GM21381 (cell line): ENCODE data around the gene CTIF.

Experiments
- ATAC-seq: cut with Tn5 transposase; IDR thresholded peaks from one replicate; pipeline ENCODE4 v1.9.1; 2021; ENCODE audit warnings: mild to moderate bottlenecking, moderate library complexity; ENCODE audit not compliant: unreplicated experiment

Gene CTIF

DNA sequence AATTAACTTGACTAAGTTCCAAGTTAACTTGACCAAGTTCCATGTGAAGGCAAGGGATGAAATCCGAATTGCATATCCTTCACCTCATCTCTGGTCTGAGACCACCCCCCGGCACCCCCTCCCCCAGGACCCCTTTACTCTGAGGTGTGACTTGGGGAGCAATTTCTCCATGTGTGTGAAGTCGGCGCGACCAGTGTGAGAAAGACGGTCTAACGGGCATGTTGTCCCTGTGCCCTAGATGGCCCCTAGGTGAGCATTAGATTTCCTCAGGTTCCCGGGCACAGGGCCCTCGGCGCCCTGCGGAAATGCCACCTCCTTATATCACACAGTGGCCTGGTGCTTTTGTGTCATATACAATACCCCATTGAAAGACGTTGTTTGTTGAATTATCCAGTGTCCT lies 137.1 kb downstream of the CTIF start:
- ATAC-seq, result no peak

DNA sequence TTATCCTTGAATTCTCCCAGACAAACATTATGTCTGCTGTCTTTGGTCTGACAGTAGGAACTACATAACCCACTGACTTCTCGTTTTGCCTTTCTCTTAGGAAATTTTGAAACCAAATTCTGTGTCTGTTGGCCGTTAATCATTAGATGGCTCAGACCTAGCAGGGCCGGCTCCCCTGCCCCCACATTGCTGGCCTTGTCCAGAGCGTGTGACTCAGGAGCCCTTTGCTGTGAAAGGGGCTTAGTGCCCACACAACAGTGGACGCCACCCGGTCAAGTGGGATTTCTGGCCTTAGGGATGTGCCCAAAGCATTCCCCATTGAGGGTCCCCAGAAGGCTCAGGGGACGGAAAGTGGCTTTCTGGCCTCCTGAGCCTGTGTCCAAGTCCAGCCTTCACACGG lies 137.5 kb downstream of the CTIF start:
- ATAC-seq, result no peak

DNA sequence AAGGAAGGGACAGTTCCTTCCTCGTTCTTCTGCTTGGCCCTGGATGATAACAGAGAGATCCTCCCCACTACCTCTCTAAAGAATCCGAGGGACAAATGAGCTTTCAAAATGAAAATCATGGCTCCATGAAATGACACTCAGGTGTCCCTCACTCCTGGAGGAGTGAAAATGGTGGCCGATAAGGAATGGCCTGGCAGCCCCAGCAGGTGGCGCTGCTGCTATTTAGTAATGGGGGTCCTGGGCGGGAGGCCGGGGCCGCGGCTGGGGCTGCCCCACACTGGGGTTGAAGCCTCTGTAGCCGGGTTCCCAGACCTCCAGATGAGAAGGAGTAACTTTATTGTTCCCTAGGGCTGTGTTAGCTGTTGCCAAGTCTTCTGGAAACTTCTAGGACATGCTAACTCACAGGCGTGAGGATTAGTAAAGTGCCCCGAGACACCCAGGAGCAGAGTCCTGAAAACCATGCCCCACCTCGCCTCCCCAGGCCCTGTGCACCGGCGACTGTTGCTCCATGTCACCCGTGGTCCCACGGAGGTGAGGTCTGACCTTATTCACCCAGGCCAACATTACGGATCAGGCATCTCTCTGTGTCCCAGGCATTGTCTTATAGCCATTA lies 138.0 kb downstream of the CTIF start:
- ATAC-seq, result no peak

DNA sequence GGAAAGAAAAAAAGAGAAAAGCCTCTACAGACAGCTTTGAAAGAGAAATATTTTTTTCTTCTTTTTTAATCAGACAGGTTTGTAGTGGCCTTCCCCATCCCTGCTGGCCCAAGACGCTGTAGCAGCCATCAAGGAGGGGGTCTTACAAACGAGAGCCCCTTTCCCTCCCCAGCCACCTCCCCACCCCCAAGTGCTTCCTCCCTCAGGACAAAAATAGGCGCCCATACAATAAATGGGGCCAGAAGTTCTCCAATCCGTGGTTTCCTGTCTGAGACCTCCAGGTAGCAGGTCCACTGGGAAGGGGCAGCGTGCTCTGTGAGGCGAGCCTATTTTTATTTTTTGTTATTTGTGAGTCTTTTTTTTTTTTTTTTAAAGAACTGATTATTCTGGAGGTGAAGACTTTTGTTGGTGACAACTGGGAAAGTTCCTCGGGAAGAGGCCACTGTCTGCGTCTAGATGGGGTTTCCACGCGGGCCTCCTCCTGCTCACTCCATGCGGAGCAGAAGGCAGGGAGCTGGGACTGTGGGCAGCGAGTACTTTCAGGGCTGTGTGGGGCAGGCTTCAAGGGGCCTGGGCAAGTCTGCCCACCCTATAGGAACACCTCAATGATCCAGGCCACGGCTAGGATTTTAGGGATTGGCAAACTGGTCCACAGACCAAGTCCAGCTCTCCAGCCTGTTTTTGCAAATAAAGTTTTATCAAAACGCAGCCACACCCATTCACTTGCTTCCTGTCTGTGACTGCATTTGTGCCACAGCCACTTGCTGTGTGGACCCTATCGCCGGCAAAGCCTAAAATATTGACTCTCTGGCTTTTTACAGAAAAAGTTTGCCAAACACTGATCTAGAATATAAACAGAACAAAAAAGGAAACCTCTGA lies 139.6 kb downstream of the CTIF start:
- ATAC-seq, result no peak

DNA sequence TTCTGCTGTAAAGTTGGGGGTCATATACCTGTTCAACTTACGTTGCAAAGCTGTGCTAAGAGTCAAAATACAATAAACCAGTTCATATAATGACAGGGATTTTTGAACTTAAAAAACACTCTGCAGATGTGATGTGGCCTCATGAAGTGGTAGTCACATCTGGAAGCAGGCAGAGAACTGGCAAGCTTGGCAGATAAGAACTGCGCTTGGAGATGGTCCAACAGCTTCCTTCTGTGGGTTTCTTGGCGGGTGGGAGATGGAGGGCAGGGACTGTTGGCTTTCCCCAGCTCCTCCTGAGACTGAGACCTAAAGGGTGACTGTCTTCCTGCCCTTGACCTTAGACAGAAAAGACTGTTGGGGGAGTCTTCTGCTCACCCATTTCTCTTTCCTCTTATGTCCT lies 140.4 kb downstream of the CTIF start:
- ATAC-seq, result no peak

DNA sequence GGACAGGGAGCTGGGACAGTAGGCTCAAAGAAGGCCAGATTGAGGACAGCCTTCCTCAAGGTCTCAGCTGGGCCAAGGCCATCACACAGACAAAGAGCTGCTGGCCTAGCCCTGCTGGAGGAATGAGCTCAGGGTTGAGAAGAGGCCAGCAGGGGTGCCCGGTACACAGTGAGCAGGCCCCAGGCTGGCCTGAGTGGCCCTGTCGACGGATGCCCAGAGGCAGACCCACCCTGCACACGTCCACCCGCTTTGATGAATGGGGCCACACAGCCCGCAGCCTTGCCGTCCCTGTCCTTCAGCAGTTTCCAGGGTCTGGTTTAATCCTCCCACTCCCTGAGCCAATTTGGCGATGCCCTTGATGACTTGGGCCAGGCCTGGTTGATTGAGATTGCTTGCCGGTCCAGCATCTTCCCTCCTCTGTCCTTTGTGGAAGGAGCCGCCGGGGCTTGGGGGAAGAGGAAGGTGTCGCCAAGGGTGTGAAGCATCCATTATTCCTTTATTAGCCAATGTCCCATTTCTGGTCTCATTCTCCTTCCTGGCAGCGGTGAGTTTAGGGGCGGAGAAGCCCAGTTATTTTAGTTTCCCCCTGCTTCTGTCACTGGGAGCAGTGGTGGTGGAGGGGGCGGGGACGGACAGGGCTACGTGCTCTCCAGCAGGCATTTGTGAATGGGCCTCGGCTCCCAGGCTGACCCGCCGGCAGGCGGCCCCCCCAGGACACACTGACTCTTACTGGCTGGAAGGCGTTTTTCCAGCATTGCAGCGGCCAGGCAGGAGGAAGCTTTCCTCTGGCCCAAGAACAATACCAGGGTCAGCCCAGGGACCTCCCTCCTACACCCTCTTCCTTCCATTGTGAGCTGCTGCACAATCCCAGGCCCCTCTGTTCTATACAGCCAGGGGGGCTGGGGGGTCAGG lies 141.8 kb downstream of the CTIF start:
- no peak for ATAC-seq

DNA sequence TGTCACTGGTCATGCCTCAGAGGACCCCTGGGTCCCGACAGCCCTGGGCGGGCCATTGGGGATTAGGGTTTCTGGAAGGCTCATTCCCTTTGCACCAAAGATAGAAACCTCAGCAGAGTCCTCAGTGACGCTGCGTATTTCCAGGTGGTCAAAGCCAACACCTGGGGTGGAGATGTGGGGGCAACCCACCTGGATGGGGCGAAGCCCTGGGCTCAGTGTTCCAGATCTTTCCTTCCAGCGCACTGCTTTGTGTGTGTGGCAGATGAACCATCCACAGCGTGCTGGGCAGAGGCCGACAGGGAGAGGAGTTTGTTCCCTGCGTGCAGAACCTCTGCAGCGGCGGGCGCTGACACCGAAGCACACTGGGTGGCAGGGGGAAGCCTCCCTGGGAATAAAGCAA lies 143.9 kb downstream of the CTIF start:
- ATAC-seq, result no peak

DNA sequence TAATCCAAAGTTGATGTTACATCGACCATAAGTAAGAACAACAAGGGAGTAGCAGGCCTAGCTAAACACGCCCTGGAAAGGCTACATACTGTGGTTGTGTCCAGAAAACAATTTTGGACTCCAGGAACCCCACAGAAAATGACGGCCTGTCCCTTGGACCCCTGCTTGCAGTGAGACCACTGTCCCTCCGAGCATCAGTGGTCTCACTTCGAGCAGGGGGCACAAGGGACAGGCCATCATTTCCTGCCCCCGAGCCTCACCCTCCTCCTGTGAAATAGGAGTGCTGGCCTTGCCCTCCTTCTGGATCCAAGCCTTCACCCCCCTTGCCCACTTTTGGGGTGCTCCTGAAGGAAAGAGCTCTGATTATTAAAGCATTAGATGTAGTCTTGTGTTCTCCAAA lies 144.4 kb downstream of the CTIF start:
- ATAC-seq, result no peak

DNA sequence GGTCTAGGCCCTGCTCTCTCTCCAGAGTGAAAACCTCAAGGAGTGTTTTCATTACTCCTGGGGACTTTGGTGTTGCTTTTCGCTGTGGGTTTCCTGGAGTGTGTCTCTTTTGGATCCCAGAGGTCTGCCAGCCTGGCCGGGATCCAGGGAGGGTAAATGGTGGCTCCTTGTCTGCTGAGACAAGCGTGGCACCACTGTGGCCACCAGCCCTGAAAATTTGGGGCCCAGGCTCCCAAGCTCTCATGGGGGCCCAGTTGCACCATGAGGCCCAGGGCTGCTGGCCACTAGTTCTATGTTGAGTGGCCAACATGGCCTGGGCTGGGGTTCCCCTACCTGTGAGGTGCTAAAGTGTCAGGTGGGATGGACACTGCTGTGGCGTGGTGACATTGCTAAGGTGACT lies 144.8 kb downstream of the CTIF start:
- ATAC-seq, result no peak

DNA sequence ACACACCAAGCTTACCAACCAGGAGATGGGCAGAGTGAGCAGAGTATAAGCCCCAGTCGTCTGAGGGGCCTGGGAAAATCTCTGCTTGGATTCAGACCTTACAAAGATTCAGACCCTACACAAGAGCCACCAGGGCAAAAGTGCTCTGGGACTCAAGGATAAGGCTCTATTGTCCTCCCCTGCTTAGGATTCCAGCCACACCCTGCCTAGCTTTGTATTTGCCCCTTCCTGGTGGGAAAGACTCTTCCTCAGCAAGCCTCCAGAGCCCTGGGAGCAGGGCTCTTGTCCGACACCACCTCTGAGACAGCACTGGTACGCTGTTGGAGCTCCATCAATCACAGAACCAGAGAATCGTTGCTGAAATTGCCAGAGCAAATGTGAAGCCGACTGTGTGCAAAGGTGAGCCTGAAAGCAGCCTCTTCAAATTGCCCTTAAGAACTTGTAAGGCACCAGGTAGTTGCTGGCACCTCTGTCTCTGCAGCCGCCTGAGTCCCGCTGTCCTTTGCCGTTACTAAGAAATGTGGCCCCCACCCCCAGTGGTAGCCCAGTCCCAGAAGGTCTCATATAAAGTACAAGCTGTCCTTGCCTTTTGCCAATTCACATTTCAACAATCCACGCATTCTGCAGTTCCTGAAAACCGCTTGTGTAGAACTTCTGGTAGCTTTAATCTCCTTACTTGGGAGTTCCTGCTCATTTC lies 148.7 kb downstream of the CTIF start:
- ATAC-seq, result no peak

DNA sequence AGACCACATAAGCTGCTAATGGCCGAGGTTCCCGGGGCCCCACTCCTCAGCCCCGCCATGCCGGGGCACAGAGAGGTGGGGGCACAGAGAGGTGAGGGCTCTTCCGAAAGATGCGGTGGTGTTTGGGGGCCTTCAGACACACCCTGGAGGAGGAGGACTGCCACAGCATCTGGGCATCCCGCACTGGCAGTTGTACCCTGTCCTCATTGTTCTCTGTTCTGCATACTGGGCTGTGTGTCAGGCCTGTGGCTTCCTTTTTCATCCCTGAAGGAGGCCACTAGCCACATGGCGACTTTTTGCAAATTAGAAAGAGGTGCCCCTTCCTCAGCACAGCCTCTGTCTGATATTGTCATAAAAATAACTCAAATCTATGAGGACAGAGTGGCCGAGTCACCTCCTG lies 150.1 kb downstream of the CTIF start:
- ATAC-seq, result no peak

DNA sequence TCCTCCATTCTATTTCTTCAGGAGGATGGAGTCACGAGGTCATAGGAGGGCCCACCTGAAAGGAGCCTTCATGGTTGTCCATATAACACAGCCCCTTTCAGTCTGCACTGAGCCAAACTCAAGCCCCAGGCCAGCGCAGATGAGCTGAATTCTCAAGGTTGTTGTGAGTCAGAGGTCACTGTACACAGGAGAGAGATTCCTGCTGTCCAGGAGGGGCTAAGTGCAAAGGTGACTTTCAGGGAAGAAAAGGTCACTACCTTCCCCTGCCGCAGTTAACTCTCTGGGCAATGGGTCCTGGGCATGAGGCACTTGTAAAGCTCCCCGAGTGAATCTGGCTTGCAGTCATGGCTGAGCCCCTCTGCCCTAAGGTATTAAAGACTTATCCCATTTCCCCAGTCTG lies 150.7 kb downstream of the CTIF start:
- no peak for ATAC-seq

DNA sequence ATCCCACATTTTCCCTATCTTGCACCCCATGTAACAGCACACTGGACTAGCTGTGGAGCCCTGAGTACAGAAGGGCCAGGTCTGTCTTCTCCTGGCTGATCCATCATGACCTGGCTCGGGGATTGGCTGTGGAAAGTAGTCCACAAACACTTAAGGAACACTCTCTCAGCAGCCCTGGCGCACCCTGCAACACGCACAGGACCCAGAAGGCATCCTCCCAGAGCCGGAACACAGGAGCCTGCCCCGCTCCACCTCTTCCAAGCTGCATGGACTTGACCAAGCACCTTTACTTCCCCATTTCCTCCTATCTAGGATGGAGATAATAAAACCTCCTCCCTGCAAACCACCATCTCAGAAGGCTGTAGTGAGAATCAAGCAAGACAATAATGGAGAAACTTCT lies 151.7 kb downstream of the CTIF start:
- no peak for ATAC-seq

DNA sequence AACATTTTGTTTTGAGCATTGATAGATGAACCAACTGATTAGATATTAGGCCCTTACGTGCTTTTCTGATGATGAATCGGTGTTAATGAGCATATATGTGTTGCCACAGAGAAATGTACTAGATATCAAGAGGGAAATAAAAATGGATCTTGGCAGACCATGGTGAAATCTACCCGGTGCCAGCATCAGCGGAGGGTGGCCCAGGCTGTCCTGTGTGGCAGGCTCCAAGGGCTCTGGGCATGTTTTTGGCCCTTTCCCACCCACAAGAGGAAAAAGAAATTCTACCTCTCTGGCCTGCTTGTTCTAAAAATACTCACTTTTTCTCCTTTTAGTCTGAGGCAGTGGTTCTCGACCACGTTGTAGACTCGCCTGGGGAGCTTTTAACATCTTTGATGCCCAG lies 154.2 kb downstream of the CTIF start:
- no peak for ATAC-seq

DNA sequence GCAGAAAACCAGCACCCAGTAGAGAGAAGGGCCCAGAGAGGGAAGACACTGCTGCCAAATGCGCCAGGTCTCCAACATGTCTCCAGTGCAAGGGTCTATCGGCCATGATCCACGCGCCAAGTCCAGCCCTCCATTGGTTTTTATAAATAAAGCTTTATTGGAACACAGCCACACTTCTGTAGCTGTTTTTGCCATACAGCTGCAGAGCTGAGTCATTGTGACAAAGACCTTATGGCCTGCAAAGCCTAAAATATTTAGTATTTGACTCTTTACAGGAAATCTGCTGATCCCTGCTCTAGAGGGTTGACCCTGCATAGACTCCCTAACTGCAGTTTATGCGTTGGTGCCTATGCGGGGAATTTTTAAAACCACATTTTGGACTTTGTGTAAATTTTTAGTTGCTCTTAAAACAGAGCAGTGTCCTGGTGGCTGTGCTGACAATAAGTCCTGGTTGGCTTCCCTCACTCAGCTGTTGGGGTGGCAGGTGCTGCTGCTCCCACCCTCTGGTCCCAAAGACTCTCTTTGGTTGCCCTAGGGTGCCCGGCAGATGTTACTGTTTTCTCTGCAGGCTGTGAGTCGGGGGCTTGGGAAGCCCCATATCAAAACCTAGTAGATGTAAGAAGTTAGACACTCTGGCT lies 154.9 kb downstream of the CTIF start:
- ATAC-seq, result no peak

DNA sequence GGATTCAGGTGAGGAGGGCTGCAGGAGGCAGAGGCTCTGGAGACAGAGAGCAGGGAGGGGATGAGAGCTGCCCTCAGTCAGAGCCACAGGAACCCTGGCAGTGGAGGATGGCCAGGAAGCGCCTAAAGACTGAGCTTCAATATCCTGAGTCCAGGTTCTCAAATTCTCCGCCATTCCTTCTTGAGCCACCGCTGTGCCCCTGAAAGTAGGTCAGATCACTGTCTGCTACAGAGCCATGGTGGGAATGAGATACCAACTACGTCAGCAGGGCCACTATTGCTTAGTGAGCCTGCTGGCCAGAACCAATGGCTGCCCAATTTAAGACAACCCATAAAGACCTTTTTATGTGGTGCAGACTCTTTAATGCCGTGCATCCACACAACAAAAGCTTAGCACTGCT lies 155.5 kb downstream of the CTIF start:
- ATAC-seq, result no peak

DNA sequence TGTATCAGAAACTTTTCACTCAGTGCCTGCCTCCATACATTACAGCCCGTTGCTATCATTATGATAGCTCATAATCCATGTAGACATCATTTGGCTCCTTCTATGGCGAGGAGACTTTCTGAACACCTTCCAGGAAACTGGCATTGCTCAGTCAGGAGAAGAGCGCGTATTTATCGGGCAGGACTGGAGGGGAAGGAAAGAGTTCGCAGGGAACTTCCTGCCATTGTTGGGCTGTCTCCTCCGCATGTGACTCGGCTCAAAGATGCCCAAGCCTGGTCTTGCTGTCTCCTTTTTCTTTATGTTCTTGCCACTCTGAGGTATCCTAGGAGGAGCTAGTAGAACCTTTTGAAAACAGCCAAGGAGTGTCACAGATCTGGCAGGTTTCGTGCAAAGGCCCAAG lies 156.8 kb downstream of the CTIF start:
- ATAC-seq, result no peak

DNA sequence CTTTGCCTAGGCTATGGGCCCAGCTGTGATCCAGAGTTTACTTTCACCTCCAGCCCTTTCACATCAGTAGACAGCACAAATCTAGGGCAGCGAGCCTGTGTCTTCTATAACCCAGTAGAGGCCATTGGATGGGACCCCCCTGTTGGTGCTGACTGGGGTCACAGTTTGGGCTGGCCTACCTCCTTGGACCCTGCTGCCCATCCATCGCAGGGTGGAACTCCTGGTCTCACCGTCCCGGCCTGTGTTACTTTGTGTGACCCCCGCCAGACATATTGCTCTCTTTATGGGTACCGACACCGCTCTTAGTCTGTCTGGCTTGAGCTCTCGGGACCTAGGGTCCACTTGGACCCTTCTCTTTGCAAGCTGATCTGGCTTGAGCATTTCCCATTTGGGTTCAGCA lies 157.4 kb downstream of the CTIF start:
- ATAC-seq, result no peak

DNA sequence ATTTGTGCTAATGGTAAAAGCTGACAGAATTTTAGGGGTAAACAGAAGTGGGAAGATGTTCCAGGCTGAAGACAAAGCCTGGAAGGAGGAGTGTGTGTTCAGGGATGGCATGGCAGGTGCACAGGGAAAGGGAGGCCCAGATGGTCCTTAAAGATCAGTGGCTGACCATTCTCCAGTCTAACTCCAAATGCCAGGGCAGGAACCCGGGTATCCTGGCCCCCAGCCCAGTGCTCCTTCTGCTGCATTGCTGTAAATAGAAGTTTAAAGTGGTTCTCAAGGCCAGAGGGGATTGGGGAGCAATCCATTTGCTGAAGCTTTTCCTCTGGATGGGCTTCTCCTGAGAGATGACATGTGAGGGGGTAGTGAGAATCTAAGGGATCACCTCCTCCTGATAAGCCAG lies 158.6 kb downstream of the CTIF start:
- no peak for ATAC-seq

DNA sequence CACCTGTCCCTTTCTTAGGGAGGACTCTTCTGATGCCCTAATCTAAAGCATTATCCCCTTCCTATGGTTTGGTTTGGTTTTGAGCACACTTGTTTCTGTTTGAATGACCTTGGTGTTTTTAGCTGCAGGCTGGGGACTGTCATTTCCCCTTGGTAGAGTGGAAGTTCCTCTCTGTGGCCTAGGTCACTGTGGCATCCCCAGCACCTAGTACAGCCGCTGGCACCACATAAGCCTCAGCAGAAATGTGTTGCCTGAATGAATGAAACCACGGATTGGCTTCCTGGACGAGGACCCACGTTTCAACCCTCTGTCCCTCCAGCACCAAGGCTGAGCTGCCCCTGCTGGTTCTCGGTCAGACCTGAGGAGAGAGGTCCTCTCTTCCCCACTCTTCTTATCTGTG lies 159.9 kb downstream of the CTIF start:
- no peak for ATAC-seq

DNA sequence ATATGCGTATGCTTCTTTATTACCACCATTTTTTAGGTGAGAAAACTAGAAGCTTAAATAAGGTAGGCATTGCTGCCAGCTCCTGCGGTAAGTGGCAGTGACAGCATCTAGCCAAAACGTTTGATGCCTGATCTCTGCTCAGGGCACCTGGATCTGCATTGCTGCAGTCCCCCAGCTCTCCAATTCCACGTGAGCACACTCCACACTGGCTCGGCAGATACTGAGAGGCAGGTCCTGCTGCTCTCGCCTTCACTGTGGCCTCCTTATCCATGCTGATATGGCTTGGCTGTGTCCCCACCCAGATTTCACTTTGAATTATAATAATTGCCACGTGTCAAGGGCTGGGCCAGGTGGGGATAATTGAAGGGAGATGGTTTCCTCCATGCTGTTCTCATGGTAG lies 160.9 kb downstream of the CTIF start:
- no peak for ATAC-seq
